Sigmoid colon (tissue), 7 donors: ENCODE results near the gene YPEL5. TPM values are rescaled to one million over a fixed set of nuclear protein-coding genes. Genes with fewer than 3 reads are reported as not detected.

Experiments
- DNase-seq: peaks from one replicate; pipeline ENCODE4 v3.0.0-alpha.2; 2019
- H3K27ac ChIP-seq, 4 donors: fragments of 200-600 bp; sonication (generic); one replicate each; pipeline ENCODE4 v1.5.1; 2016 to 2019; ENCODE audit warnings: mild to moderate bottlenecking in 1 of 4
- H3K27me3 ChIP-seq, 3 donors: fragments of 200-600 bp; sonication (generic); one replicate each; pipeline ENCODE4 v1.5.1; 2019; ENCODE audit warnings: mild to moderate bottlenecking in 1 of 3
- H3K36me3 ChIP-seq, 4 donors: fragments of 200-600 bp; sonication (generic); one replicate each; pipeline ENCODE4 v1.5.1; 2016 to 2019
- H3K4me1 ChIP-seq, 4 donors: fragments of 200-600 bp; sonication (generic); one replicate each; pipeline ENCODE4 v1.5.1; 2017 to 2019
- H3K4me3 ChIP-seq, 4 donors: fragments of 200-600 bp; sonication (generic); one replicate each; pipeline ENCODE4 v1.5.1; 2017 to 2019; ENCODE audit warnings: mild to moderate bottlenecking in 2 of 4, moderate library complexity in 1 of 4
- H3K9me3 ChIP-seq, 4 donors: fragments of 200-600 bp in 3 of 4; sonication (generic) in 3 of 4; one replicate each; pipeline versions ENCODE4 v1.5.1 to v1.6.1; 2013 to 2019
- CTCF ChIP-seq, 4 experiments: fragments of 450-650 bp in 3 of 4; fragments of 200-600 bp in 1 of 4; IDR thresholded peaks; one replicate each; pipeline ENCODE4 v1.5.1; 2016 to 2019; ENCODE audit warnings: antibody characterized with exemption in 4 of 4, mild to moderate bottlenecking in 3 of 4, moderate library complexity in 2 of 4
- EP300 ChIP-seq, 4 donors: sonication (generic); formaldehyde crosslinking; IDR thresholded peaks; one replicate each; pipeline ENCODE4 v1.6.1; 2017; ENCODE audit warnings: antibody characterized with exemption in 4 of 4
- POLR2A ChIP-seq, 2 donors: fragments of 450-650 bp; IDR thresholded peaks; one replicate each; pipeline ENCODE4 v1.6.1; 2016; ENCODE audit warnings: antibody characterized with exemption in 2 of 2, mild to moderate bottlenecking in 2 of 2, moderate library complexity in 2 of 2
- POLR2AphosphoS5 ChIP-seq, 4 donors: sonication (generic); formaldehyde crosslinking; IDR thresholded peaks; one replicate each; pipeline ENCODE4 v1.6.1; 2017; ENCODE audit warnings: antibody characterized with exemption in 4 of 4
- WGBS, 2 donors: extraction: QIAGEN DNeasy Blood & Tissue Kit; methylation state at CpG; one replicate each; pipeline ENCODE4 v1.1.7; 2013; 5-methylcytosine and 5-hydroxymethylcytosine counted together
- intact Hi-C: fragments of 100-400 bp; cut with DNase I; formaldehyde crosslinking; loops from one replicate; pipeline ENCODE4 v1.15.1; 2023
- polyA plus RNA-seq, 3 donors: library from polyadenylated mRNA; stranded (reverse); fragments of 200-250 nt; gene quantifications; one replicate each; pipeline ENCODE4 v1.2.3, GENCODE V29; 2013
- total RNA-seq, 4 donors: library from RNA; depleted of rRNA; stranded (reverse); fragments of >200 nt; gene quantifications; one replicate each; pipeline ENCODE4 v1.1.0, GENCODE V29; 2016
- donor health status: healthy with polysubstance abuse.
- donor health status: Bipolar disorder and iron deficiency.
- donor health status: healthy.

YPEL5 gene
- total and polyA plus RNA-seq, 7 donors, result 36.9 to 155 (median 132) TPM

DNA sequence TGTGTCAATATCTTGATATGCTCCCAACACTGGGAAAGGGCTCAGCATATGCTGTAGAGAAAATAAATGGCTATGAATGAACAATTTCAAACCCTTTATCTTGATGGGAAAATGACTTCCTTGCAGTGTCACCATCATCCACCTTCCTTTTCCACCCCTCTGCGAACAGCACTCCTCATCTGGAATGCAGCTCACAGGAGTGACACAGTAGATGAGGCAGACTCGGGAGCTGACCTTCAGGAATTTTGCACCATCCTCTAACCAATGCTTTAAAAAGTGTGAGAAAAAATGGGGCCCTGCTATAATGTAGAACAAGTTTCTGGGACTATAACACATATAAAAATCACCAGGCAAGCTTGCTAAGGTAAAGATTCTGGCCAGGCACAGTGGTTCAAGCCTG is 41.3 kb upstream of the YPEL5 start:
- no peak for DNase-seq
- TF ChIP-seq EP300 (IDR thresholded peaks at IDR 0.05) (no peak), POLR2A (IDR thresholded peaks at IDR 0.05) (no peak), POLR2AphosphoS5 (IDR thresholded peaks at IDR 0.05) (no peak), CTCF (IDR thresholded peaks at IDR 0.05) (no peak)
- H3K36me3 ChIP-seq, result no peaks in the 10 kb centered on the region
- intact Hi-C loops, result no loop called here
- no peak overlapping the region for H3K27ac ChIP-seq
- WGBS, 2 donors, result 84 to 87% methylated on average over 2 of the region's 2 CpGs
- H3K9me3 ChIP-seq, result no peaks in the 10 kb centered on the region
- H3K4me1 ChIP-seq, result no peaks in the 10 kb centered on the region
- no peaks in the 10 kb centered on the region for H3K27me3 ChIP-seq
- H3K4me3 ChIP-seq, result no peak overlapping the region

GRCh38 chr2:30106543-30106942 is 40.3 kb upstream of the YPEL5 start:
- WGBS, 2 donors, result 80 to 90% methylated on average over 9 of the region's 9 CpGs
- intact Hi-C loops, result no loop called here
- no peak for DNase-seq
- Histone ChIP-seq H3K27me3 (no peaks in the 10 kb centered on the region), H3K36me3 (no peaks in the 10 kb centered on the region), H3K27ac (no peak overlapping the region), H3K4me1 (no peaks in the 10 kb centered on the region), H3K9me3 (no peaks in the 10 kb centered on the region), H3K4me3 (no peak overlapping the region)
- TF ChIP-seq CTCF (IDR thresholded peaks at IDR 0.05) (no peak), EP300 (IDR thresholded peaks at IDR 0.05) (no peak), POLR2A (IDR thresholded peaks at IDR 0.05) (no peak)

- DNase-seq, result no peak
- Histone ChIP-seq H3K27me3 (no peaks in the 10 kb centered on the region), H3K27ac (no peak overlapping the region), H3K9me3 (no peaks in the 10 kb centered on the region), H3K4me1 (no peaks in the 10 kb centered on the region), H3K36me3 (no peaks in the 10 kb centered on the region), H3K4me3 (no peak overlapping the region)
- intact Hi-C loops, result no loop called here
- TF ChIP-seq POLR2A (IDR thresholded peaks at IDR 0.05) (no peak), POLR2AphosphoS5 (IDR thresholded peaks at IDR 0.05) (no peak), EP300 (IDR thresholded peaks at IDR 0.05) (no peak), CTCF (IDR thresholded peaks at IDR 0.05) (no peak)
- WGBS, 2 donors, result 40 to 83% methylated on average over 2 of the region's 2 CpGs
These were observed 38.6 kb upstream of the YPEL5 start for GRCh38 chr2:30108192-30108591.

- H3K36me3 ChIP-seq, result no peaks in the 10 kb centered on the region
- no peak overlapping the region for H3K4me3 ChIP-seq
- no peak overlapping the region for H3K27ac ChIP-seq
- intact Hi-C loops, result no loop called here
- H3K27me3 ChIP-seq, result no peaks in the 10 kb centered on the region
- TF ChIP-seq POLR2A (IDR thresholded peaks at IDR 0.05) (no peak), EP300 (IDR thresholded peaks at IDR 0.05) (no peak)
- WGBS, 2 donors, result 82 to 84% methylated on average over 5 of the region's 5 CpGs
- no peaks in the 10 kb centered on the region for H3K4me1 ChIP-seq
- H3K9me3 ChIP-seq, result no peaks in the 10 kb centered on the region
- no peak for DNase-seq
These were observed 38.0 kb upstream of the YPEL5 start for GRCh38 chr2:30108851-30109250.

DNA sequence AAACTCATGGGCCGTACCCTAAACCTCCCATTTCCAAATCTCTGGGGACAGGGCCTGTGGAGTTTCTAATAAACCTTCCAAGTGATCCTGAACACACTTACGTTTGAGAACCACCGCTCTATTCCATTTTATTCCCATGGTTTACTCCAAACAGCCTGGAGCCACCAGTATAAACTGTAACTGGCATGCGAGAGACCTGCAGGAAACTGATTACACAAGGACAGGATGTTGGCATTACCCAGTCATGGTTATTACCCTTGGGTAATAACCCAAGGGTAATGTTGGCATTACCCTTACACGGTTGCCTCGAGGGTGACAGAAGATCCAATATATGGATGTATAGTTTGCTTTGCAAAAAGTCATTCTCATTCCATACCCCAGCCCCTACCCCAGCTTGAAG is 37.0 kb upstream of the YPEL5 start:
- Histone ChIP-seq H3K36me3 (no peaks in the 10 kb centered on the region), H3K27me3 (no peaks in the 10 kb centered on the region), H3K4me1 (no peaks in the 10 kb centered on the region), H3K9me3 (no peaks in the 10 kb centered on the region), H3K27ac (no peak overlapping the region), H3K4me3 (no peak overlapping the region)
- intact Hi-C loops, result no loop called here
- WGBS, 2 donors, result 34 to 60% methylated on average over 6 of the region's 6 CpGs
- DNase-seq, result no peak
- no peak for TF ChIP-seq CTCF (IDR thresholded peaks at IDR 0.05)
- TF ChIP-seq POLR2AphosphoS5 (IDR thresholded peaks at IDR 0.05), result no peak
- no peak for TF ChIP-seq EP300 (IDR thresholded peaks at IDR 0.05)
- no peak for TF ChIP-seq POLR2A (IDR thresholded peaks at IDR 0.05)
